K562 (cell line): ENCODE measurements around the gene FUT2. TPM values are rescaled to one million over a fixed set of nuclear protein-coding genes. Genes with fewer than 3 reads are reported as not detected.

ENCODE experiments used
- ATAC-seq: fragments of 200-7000 bp; cut with Tn5 transposase; 3 replicates; pipeline ENCODE4 v1.9.1; 2020; ENCODE audit warnings: moderate library complexity
- BruUV-seq: library from RNA; stranded (reverse); fragments of 400-500 nt; replicated peaks from 2 replicates; lab custom pipeline; 2021; lab: Mats Ljungman, UMichigan
- CTCF ChIA-PET: fragments of 300-600 bp; formaldehyde crosslinking; extraction: SDS; loops from one replicate; lab custom pipeline; 2021; ENCODE audit warnings: low intra/inter-chr PET ratio; lab: Yijun Ruan, JAX
- POLR2A ChIA-PET: fragments of 300-600, 350-650 bp; sonication (Branson Sonifier 250); formaldehyde crosslinking; extraction: SDS; loops from one replicate; lab custom pipeline; 2021; ENCODE audit warnings: antibody characterized with exemption, inconsistent platforms; lab: Yijun Ruan, JAX
- DNase-seq, 4 experiments: peaks; one replicate each; pipeline versions ENCODE4 v3.0.0 to v3.0.0-alpha.2; 2011 to 2018; ENCODE audit warnings: low spot score in 3 of 4, mixed read lengths in 3 of 4; ENCODE audit errors: extremely low read depth in 1 of 4
- FAIRE-seq: peaks from 2 replicates; lab custom pipeline; 2011; peaks lifted over from hg19 to GRCh38; lab: Jason Lieb, UNC
- H2AFZ ChIP-seq: 2 replicates; pipeline ENCODE4 v1.6.0; 2011; ENCODE audit warnings: low read depth, low read length, control low read depth, inconsistent platforms
- H3K27ac ChIP-seq: fragments of 200-600 bp; 3 replicates; pipeline ENCODE4 v1.8.0; 2011; ENCODE audit warnings: low read depth, mild to moderate bottlenecking, control low read depth, inconsistent platforms, low read length, moderate library complexity, mixed read lengths; ENCODE audit errors: extremely low read depth
- H3K27me3 ChIP-seq, 2 experiments: fragments of 300-600 bp in 1 of 2; 2 replicates in 1 of 2; 3 replicates in 1 of 2; pipeline versions ENCODE4 v1.6.0 to v1.8.0; 2011; ENCODE audit warnings: inconsistent platforms in 2 of 2, low read length in 2 of 2, mild to moderate bottlenecking in 1 of 2, mixed read lengths in 1 of 2, moderate library complexity in 1 of 2; ENCODE audit not compliant: control insufficient read depth in 2 of 2, insufficient read depth in 2 of 2
- H3K36me3 ChIP-seq: fragments of 300-600 bp; 3 replicates; pipeline ENCODE4 v1.8.0; 2011; ENCODE audit warnings: mild to moderate bottlenecking, low read length, inconsistent platforms; ENCODE audit not compliant: control insufficient read depth, insufficient read depth
- H3K4me1 ChIP-seq, 2 experiments: fragments of 200-600 bp in 1 of 2; replicated peaks in 1 of 2; 2 replicates in 1 of 2; 3 replicates in 1 of 2; pipeline versions ENCODE4 v1.5.1 to v1.8.0; 2011; ENCODE audit warnings: inconsistent platforms in 2 of 2, low read length in 2 of 2, mild to moderate bottlenecking in 1 of 2, mixed read lengths in 1 of 2, moderate library complexity in 1 of 2; ENCODE audit not compliant: control insufficient read depth in 2 of 2, insufficient read depth in 2 of 2
- H3K4me2 ChIP-seq: 2 replicates; pipeline ENCODE4 v1.6.1; 2011; ENCODE audit warnings: low read length, control low read depth, inconsistent platforms, mixed read lengths; ENCODE audit not compliant: insufficient read depth
- H3K4me3 ChIP-seq: fragments of 200-600 bp; sonication (generic), shearing (Covaris generic); 2 replicates; pipeline ENCODE4 v1.5.1; 2016; ENCODE audit warnings: control low read depth, inconsistent platforms
- H3K79me2 ChIP-seq: fragments of 200-600 bp; 3 replicates; pipeline ENCODE4 v1.8.0; 2011; ENCODE audit warnings: low read length, inconsistent platforms; ENCODE audit not compliant: control insufficient read depth, insufficient read depth
- H3K9ac ChIP-seq, 2 experiments: 2 replicates each; pipeline versions ENCODE4 v1.6.0 to v1.6.1; 2011; ENCODE audit warnings: low read depth in 2 of 2, low read length in 2 of 2, control low read depth in 1 of 2, inconsistent platforms in 1 of 2, mild to moderate bottlenecking in 1 of 2, mixed read lengths in 1 of 2; ENCODE audit not compliant: insufficient read depth in 1 of 2
- H3K9me1 ChIP-seq: one replicate; pipeline ENCODE4 v1.6.0; 2011; ENCODE audit warnings: inconsistent platforms, mild to moderate bottlenecking, low read length, moderate library complexity; ENCODE audit not compliant: control insufficient read depth, insufficient read depth
- H3K9me3 ChIP-seq: replicated peaks from 2 replicates; pipeline ENCODE4 v1.5.1; 2011; ENCODE audit warnings: low read depth, low read length, inconsistent platforms; ENCODE audit not compliant: control insufficient read depth, insufficient read depth
- H4K20me1 ChIP-seq: replicated peaks from 2 replicates; pipeline ENCODE4 v1.6.1; 2011; ENCODE audit warnings: low read length, inconsistent platforms, mixed read lengths; ENCODE audit not compliant: control insufficient read depth, insufficient read depth
- BHLHE40 ChIP-seq: IDR thresholded peaks from 2 replicates; pipeline ENCODE4 v1.6.1; 2011; ENCODE audit warnings: low read length, improper control_type of control experiment
- BRF1 ChIP-seq: IDR thresholded peaks from 3 replicates; pipeline ENCODE4 v1.6.1; 2011; ENCODE audit warnings: borderline replicate concordance, mild to moderate bottlenecking; ENCODE audit not compliant: insufficient read length; ENCODE audit errors: extremely low read depth
- CEBPB ChIP-seq: fragments of 450-650 bp; IDR thresholded peaks from 2 replicates; pipeline ENCODE4 v1.6.1; 2016; ENCODE audit warnings: missing genetic modification characterization, missing compliant biosample characterization
- CEBPG ChIP-seq, 3 experiments: fragments of 200-800 bp in 1 of 3; sonication (Bioruptor generic) in 1 of 3; sonication (generic) in 1 of 3; formaldehyde crosslinking in 1 of 3; IDR thresholded peaks in 2 of 3; conservative IDR thresholded peaks in 1 of 3; 2 replicates each; pipeline versions ENCODE4 v1.6.1 to v1.8.0; 2016 to 2022; ENCODE audit warnings: missing compliant biosample characterization in 2 of 3, missing genetic modification characterization in 2 of 3, mild to moderate bottlenecking in 1 of 3, missing genetic modification reagents in 1 of 3
- RFX5 ChIP-seq: IDR thresholded peaks from 2 replicates; pipeline ENCODE4 v1.6.1; 2011; ENCODE audit warnings: low read depth, mild to moderate bottlenecking, improper control_type of control experiment, low read length
- SIN3A ChIP-seq, 2 experiments: fragments of 150-350 bp in 1 of 2; IDR thresholded peaks; 2 replicates each; pipeline ENCODE4 v1.6.1; 2011 to 2016; ENCODE audit warnings: borderline replicate concordance in 2 of 2, low read depth in 2 of 2, low read length in 2 of 2, mild to moderate bottlenecking in 2 of 2, moderate library complexity in 2 of 2; ENCODE audit not compliant: control insufficient read depth in 1 of 2
- SMARCB1 ChIP-seq: IDR thresholded peaks from 2 replicates; pipeline ENCODE4 v1.6.1; 2011; ENCODE audit warnings: improper control_type of control experiment, low read depth; ENCODE audit not compliant: insufficient read length
- SOX6 ChIP-seq: fragments of 450-650 bp; IDR thresholded peaks from 2 replicates; pipeline ENCODE4 v1.6.1; 2014; ENCODE audit warnings: mild to moderate bottlenecking
- ZNF146 ChIP-seq: IDR thresholded peaks from one replicate; pipeline ENCODE4 v1.6.1; 2018; ENCODE audit warnings: missing compliant biosample characterization; ENCODE audit not compliant: unreplicated experiment
- ZNF79 ChIP-seq: fragments of 250-450 bp; sonication (Bioruptor Pico); IDR thresholded peaks from 2 replicates; pipeline ENCODE4 v1.4.0; 2020; ENCODE audit warnings: low read depth, mild to moderate bottlenecking, moderate library complexity
- WGBS: fragments of 100-300 bp; shearing (Covaris generic); methylation state at CpG from one replicate; pipeline ENCODE4 v1.1.6; 2016; ENCODE audit warnings: low coverage, mixed read lengths; ENCODE audit not compliant: insufficient coverage; ENCODE audit errors: missing lambda C conversion rate; 5-methylcytosine and 5-hydroxymethylcytosine counted together
- in situ Hi-C: fragments of 300-500 bp; cut with MboI; formaldehyde crosslinking; loops from 4 replicates; pipeline ENCODE4 v1.15.0; 2018; ENCODE audit warnings: inconsistent platforms, mixed read lengths
- intact Hi-C: fragments of 100-400 bp; cut with micrococcal nuclease; formaldehyde crosslinking; loops from 2 replicates; pipeline ENCODE4 v1.14.2; 2022
- polyA plus RNA-seq, 8 experiments: library from polyadenylated mRNA; depleted of rRNA in 4 of 8; stranded (reverse) in 5 of 8; unstranded in 3 of 8; fragments of >200 nt; fragmentation: Nextera tagmentation in 2 of 8; fragmentation: Illumina TruSeq in 1 of 8; extraction: Ambion mirVana in 2 of 8; extraction: Trizol in 1 of 8; gene quantifications; 2 replicates each; pipeline versions ENCODE4 v1.2.1 to v1.2.3, GENCODE V29; 2011 to 2014; ENCODE audit warnings: inconsistent platforms in 1 of 8, missing spikeins in 1 of 8
- total RNA-seq, 7 experiments: library from RNA; depleted of rRNA in 6 of 7; stranded (reverse); fragments of >200 nt in 6 of 7; fragmentation: Illumina TruSeq in 2 of 7; extraction: Trizol in 2 of 7; gene quantifications; 2 replicates each; pipeline versions ENCODE4 v1.2.1 to v1.2.3, GENCODE V29; 2011 to 2021; ENCODE audit warnings: low replicate concordance in 1 of 7
- TF ChIP-seq, protein P1 (sequence below), 2 experiments: fragments of 450-650 bp in 1 of 2; sonication (generic) in 1 of 2; formaldehyde crosslinking in 1 of 2; IDR thresholded peaks in 1 of 2; conservative IDR thresholded peaks in 1 of 2; 2 replicates each; pipeline versions ENCODE4 v1.6.1 to v1.8.1; 2016 to 2023; ENCODE audit warnings: mild to moderate bottlenecking in 2 of 2, moderate library complexity in 2 of 2, inconsistent platforms in 1 of 2, missing genetic modification reagents in 1 of 2
- TF ChIP-seq, protein P2 (sequence below): fragments of 450-650 bp; IDR thresholded peaks from 2 replicates; pipeline ENCODE4 v1.6.1; 2016
- TF ChIP-seq, protein P3 (sequence below): fragments of 450-650 bp; formaldehyde crosslinking; IDR thresholded peaks from 2 replicates; pipeline ENCODE4 v1.4.0; 2022; ENCODE audit warnings: missing genetic modification characterization
- TF ChIP-seq, protein P4 (sequence below), 2 experiments: fragments of 450-650 bp; IDR thresholded peaks; 2 replicates each; pipeline ENCODE4 v1.6.1; 2016

The FUT2 gene
- total and polyA plus RNA-seq, 9 of the 15 experiments (the other 6 are each of a cell fraction or from before 2014, with no cell fraction given) = 0.03 to 0.04 TPM; not detected in 7

DNA sequence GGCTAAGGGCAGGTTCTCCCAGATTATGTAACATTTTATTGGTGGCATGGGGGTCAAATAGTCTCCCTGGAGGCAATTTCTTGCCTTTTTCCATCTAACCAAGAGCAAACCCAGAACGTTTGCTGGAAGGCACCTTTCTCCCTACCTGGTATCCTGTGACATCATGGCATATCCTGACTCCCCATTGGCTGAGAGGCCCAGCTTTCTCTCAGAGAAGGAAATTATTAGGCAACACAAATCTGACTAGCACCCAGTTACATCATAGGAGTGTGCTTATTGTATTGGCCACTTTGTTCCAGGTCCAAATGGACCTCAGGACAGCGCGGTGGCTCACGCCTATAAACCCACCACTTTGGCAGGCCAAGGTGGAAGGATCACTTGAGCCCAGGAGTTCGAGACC lies 36.0 kb upstream of the FUT2 start:
- CTCF ChIA-PET = no interaction called here
- TF ChIP-seq RFX5 = peak; percentile 87
- no peak for TF ChIP-seq SMARCB1
- no peak for TF ChIP-seq ZNF79 (CRISPR knock-in tag)
- TF ChIP-seq SOX6 = no peak
- TF ChIP-seq CEBPG (CRISPR knock-in tag; IDR thresholded peaks at IDR 0.05) = peak; percentile 21; the same call in 1 of the 2 replicates
- peak in 1 of 2 experiments; percentile 73; a peak in 2 of 4 replicates for TF ChIP-seq CEBPG (tag; conservative IDR thresholded peaks at IDR 0.05 in 1 of 2, IDR thresholded peaks at IDR 0.05 in 1 of 2)
- TF ChIP-seq BHLHE40 = no peak
- TF ChIP-seq ZNF146 (CRISPR knock-in tag) = no peak
- TF ChIP-seq BRF1 = no peak
- peak; percentile 72 for TF ChIP-seq CEBPB (tag)
- TF ChIP-seq, protein P1, sequence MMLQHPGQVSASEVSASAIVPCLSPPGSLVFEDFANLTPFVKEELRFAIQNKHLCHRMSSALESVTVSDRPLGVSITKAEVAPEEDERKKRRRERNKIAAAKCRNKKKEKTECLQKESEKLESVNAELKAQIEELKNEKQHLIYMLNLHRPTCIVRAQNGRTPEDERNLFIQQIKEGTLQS (IDR thresholded peaks at IDR 0.05) = 0 out of 2 replicates have a peak, but pooled peaks have one; percentile 7
- TF ChIP-seq, protein P1 (CRISPR knock-in tag; conservative IDR thresholded peaks at IDR 0.05) = no peak
- TF ChIP-seq, protein P2, sequence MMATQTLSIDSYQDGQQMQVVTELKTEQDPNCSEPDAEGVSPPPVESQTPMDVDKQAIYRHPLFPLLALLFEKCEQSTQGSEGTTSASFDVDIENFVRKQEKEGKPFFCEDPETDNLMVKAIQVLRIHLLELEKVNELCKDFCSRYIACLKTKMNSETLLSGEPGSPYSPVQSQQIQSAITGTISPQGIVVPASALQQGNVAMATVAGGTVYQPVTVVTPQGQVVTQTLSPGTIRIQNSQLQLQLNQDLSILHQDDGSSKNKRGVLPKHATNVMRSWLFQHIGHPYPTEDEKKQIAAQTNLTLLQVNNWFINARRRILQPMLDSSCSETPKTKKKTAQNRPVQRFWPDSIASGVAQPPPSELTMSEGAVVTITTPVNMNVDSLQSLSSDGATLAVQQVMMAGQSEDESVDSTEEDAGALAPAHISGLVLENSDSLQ = no peak
- TF ChIP-seq, protein P3, sequence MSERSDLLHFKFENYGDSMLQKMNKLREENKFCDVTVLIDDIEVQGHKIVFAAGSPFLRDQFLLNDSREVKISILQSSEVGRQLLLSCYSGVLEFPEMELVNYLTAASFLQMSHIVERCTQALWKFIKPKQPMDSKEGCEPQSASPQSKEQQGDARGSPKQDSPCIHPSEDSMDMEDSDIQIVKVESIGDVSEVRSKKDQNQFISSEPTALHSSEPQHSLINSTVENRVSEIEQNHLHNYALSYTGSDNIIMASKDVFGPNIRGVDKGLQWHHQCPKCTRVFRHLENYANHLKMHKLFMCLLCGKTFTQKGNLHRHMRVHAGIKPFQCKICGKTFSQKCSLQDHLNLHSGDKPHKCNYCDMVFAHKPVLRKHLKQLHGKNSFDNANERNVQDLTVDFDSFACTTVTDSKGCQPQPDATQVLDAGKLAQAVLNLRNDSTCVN = no peak
- TF ChIP-seq, protein P4, sequence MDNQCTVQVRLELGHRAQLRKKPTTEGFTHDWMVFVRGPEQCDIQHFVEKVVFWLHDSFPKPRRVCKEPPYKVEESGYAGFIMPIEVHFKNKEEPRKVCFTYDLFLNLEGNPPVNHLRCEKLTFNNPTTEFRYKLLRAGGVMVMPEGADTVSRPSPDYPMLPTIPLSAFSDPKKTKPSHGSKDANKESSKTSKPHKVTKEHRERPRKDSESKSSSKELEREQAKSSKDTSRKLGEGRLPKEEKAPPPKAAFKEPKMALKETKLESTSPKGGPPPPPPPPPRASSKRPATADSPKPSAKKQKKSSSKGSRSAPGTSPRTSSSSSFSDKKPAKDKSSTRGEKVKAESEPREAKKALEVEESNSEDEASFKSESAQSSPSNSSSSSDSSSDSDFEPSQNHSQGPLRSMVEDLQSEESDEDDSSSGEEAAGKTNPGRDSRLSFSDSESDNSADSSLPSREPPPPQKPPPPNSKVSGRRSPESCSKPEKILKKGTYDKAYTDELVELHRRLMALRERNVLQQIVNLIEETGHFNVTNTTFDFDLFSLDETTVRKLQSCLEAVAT (IDR thresholded peaks at IDR 0.05) = no peak
- TF ChIP-seq SIN3A (IDR thresholded peaks at IDR 0.05; ENCODE audit: borderline replicate concordance in 2 of 2, control insufficient read depth in 1 of 2, low read depth in 2 of 2, low read length in 2 of 2) = no peak
- Histone ChIP-seq H3K9me1 (no peaks in the 10 kb centered on the region), H3K4me1 (peaks cover 13 to 22% of the 10 kb centered on the region in 2 experiments), H3K27ac (no peak overlapping the region), H3K9me3 (no peaks in the 10 kb centered on the region), H4K20me1 (no peaks in the 10 kb centered on the region), H3K27me3 (no peaks in the 10 kb centered on the region), H3K4me2 (no peak overlapping the region), H3K36me3 (no peaks in the 10 kb centered on the region), H3K4me3 (no peak overlapping the region), H3K79me2 (no peaks in the 10 kb centered on the region), H2AFZ (0 out of 2 replicates have a peak overlapping the region, but pooled peaks have one; percentile 11), H3K9ac (peak overlapping the region in 1 of 2 experiments; percentile 58; a peak in 1 of 4 replicates)
- intact Hi-C loops (no loop called here), in situ Hi-C loops (no loop called here)
- peak in 2 of 4 experiments; percentile 61 to 63 for DNase-seq
- WGBS = 79% methylated on average over 5 of the region's 5 CpGs
- no peak for ATAC-seq
- BruUV-seq = no TSS peak
- POLR2A ChIA-PET = no interaction called here
- FAIRE-seq = no peak
